Activated CD8-positive, alpha-beta memory T cell treated with anti-CD3 and anti-CD28 coated beads for 36 hours (primary cell): ENCODE results near the gene CLN6. TPM values are rescaled to one million over a fixed set of nuclear protein-coding genes. Genes with fewer than 3 reads are reported as not detected.
"Not testable (repeated sequence)": the region's sequence is repeated elsewhere in the genome, so short reads cannot be mapped to it uniquely, and the experiment has no call there.

Experiments
- CTCF ChIA-PET: fragments of 350-600 bp; sonication (Branson Sonifier 250); formaldehyde crosslinking; loops from one replicate; lab custom pipeline; 2021; ENCODE audit warnings: antibody characterized with exemption; lab: Charles Lee
- POLR2A ChIA-PET: fragments of 350-600 bp; sonication (Branson Sonifier 250); formaldehyde crosslinking; loops from one replicate; lab custom pipeline; 2021; ENCODE audit warnings: antibody characterized with exemption; lab: Charles Lee
- total RNA-seq, 2 experiments: library from RNA; stranded (reverse); gene quantifications; one replicate each; pipeline ENCODE4 v1.2.3, GENCODE V29; 2021

The CLN6 gene
- total RNA-seq, 2 experiments from 2014 or later: 75.1 to 81.0 TPM

DNA sequence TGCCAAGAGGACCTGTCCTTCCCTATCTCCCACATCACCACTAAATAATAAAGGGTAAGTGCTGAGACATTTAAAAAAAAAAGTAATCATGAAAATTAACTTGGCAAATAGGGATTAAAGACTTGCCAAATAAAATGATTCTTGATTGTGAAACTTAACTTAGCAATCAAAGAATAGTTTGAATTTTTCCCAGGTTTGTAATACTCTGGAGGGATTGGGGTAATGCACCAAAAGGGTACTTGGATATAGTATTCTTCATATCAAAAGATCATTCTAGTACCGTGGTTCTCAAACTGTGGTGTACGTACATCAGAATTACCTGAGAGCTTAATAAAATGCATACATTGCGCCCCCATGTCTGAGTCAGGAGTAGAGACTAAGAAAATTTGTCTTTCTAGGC, 52.9 kb downstream of the CLN6 start:
- CTCF ChIA-PET: no interaction called here
- POLR2A ChIA-PET: no interaction called here

DNA sequence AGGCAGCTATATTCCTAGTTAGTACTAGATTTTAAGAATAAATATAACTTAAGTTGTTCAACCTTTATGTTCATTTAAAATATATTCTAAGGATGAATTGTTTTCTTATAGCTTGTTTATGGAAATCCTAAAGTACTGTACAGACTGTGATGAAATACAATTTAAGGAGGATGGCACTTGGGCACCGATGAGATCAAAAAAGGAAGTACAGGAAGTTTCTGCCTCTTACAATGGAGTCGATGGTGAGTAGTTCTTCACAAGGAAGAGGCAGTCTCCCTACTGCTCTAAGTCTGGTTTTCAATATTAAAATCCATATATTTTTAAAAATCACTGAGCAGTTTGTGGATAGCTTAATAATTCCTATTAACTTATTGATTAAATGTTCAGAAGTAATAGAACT, 54.0 kb downstream of the CLN6 start:
- POLR2A ChIA-PET: no interaction called here
- CTCF ChIA-PET: no interaction called here

DNA sequence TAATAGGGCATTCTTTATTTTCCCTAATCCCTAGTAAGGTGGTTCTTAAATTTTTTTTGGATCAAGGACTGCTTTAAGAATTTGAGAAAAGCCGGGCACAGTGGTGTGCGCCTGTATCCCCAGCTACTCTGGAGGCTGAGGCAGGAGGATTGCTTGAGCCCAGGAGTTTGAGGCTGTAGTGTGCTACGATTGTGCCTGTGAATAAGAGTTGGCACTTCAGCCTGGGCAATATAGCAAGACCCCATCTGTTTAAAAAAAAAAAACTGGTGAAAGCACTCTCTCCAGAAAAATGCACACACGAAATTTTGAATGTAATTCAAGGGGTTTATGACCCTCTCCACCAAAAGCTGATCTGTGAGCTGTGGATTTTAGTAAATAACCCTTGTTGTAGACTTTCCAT, 56.4 kb downstream of the CLN6 start:
- ChIA-PET POLR2A (no interaction called here), CTCF (interaction anchor here (0.5 kb wide), 1 partner anchor 98 kb away, joined by 3 read pairs; no protein-coding TSS in a partner anchor)

GRCh38 chr15:68172037-68172436, 57.5 kb downstream of the CLN6 start:
- CTCF ChIA-PET, POLR2A ChIA-PET: not testable (repeated sequence)

DNA sequence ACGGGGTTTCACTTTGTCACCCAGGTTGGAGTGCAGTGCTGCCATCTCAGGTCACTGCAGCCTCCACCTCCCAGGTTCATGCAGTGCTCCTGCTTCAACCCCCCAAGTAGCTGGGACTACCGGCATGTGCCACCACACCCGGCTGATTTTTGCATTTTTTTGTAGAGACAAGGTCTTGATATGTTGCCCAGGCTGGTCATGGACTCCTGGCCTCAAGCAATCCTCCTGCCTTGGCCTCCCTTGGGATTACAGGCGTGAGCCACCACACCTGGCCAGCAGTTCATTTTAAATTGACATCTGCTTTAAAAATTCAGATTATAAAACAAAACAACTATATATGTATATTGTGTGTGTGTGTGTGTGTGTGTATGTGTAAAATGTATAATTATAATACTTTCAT, 62.7 kb downstream of the CLN6 start:
- ChIA-PET POLR2A (no interaction called here), CTCF (no interaction called here)

DNA sequence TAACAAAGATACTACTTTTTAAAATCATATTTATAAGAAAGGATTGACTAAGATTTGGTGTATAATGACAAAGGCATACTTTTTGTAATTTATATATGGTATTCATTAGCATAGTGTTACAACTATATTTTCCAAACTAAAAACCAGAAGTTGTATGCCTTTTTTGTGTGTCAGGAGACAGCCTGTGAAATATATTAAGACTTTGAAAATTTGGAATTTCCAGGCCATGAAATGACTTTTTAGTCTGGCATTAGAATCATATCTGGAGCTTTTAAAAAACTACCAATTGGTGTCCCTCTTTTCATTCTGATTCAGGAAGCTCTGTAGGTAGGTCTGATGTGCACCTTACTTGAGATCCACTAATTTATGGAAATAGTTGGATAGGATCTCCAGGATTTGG, 66.3 kb downstream of the CLN6 start:
- CTCF ChIA-PET: interaction anchor here (0.6 kb wide), 1 partner anchor 11 kb away, joined by 3 read pairs; no protein-coding TSS in a partner anchor
- POLR2A ChIA-PET: no interaction called here

- ChIA-PET POLR2A (no interaction called here), CTCF (no interaction called here)
These were observed 71.4 kb downstream of the CLN6 start for GRCh38 chr15:68158046-68158628.

DNA sequence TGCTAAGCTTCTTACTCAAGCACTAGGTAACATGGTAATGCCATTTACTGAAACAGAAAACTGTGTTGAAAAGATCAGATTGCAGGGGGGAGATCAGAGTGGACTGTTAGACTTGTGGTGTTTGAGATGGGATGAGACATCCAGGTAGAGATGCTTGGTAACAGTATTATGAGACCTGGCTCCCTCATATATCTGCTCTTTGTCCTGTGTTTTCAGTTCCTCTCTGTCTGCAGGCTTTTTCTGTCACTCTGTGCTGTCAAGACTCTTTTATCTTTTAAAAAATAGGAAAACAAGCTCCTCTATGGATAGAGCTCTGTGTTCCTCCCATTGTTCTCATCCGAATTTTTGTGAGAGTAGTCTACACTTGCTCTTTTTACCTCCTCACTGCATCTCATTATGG, 72.5 kb downstream of the CLN6 start:
- POLR2A ChIA-PET: no interaction called here
- CTCF ChIA-PET: no interaction called here

Other genes with a start within 250 kb of the CLN6 start
- 10 to 100 TPM; 23.5 to 25.3 TPM for gene PIAS1, start 175.4 kb downstream of the CLN6 start, total RNA-seq
- 1 to 10 TPM; 7.5 to 8.0 TPM for gene CALML4, start 24.4 kb downstream of the CLN6 start, total RNA-seq
- 10 to 100 TPM; 32.9 to 37.6 TPM for gene FEM1B, start 48.0 kb upstream of the CLN6 start, total RNA-seq
- gene ITGA11, start 202.4 kb upstream of the CLN6 start, total RNA-seq: under 1 TPM in 1 of 2 experiments, not detected in 1; 0.19 TPM